ENCODE measurements around the gene CFAP298.

- TF ChIP-seq POLR2A (IDR thresholded peaks at IDR 0.05; ENCODE audit: insufficient read depth in 1 of 2, low read depth in 2 of 2, low read length in 2 of 2) (no peak), CTCF (CRISPR knock-in tag; IDR thresholded peaks at IDR 0.05) (no peak), FOXK1 (CRISPR knock-in tag; IDR thresholded peaks at IDR 0.05; ENCODE audit: borderline replicate concordance, low read depth) (no peak)
Observed at GRCh38 chr21:32565856-32566465, 46.2 kb downstream of the CFAP298 start.

All from HepG2 (cell line).